Astrocyte (in vitro differentiated cells and primary cell): ENCODE data around the gene HHIP.

Experiments
- EZH2 ChIP-seq: IDR thresholded peaks from 2 replicates; pipeline ENCODE4 v1.6.1; 2012; ENCODE audit warnings: mild to moderate bottlenecking, low read length, inconsistent platforms; ENCODE audit not compliant: insufficient read depth
- TF ChIP-seq, protein P1 (sequence below): IDR thresholded peaks from 2 replicates; pipeline ENCODE4 v1.5.1; 2011; ENCODE audit warnings: low read depth, mild to moderate bottlenecking, inconsistent platforms, low read length, moderate library complexity; ENCODE audit not compliant: insufficient read depth

DNA sequence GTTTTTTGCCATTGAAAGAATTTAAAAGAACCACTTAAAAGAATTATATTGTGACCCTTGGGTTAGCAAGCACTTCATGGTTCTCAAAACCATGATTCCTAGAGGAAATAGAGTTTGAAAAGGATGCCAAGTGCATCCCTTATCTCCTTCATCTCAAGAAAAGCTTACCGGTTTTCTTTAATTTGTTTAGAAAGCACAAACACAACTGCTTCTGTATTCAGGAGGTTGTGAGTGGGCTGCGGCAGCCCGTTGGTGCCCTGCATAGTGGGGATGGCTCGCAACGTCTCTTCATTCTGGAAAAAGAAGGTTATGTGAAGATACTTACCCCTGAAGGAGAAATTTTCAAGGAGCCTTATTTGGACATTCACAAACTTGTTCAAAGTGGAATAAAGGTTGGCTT is 13.5 kb downstream of the HHIP start:
- TF ChIP-seq, protein P1, sequence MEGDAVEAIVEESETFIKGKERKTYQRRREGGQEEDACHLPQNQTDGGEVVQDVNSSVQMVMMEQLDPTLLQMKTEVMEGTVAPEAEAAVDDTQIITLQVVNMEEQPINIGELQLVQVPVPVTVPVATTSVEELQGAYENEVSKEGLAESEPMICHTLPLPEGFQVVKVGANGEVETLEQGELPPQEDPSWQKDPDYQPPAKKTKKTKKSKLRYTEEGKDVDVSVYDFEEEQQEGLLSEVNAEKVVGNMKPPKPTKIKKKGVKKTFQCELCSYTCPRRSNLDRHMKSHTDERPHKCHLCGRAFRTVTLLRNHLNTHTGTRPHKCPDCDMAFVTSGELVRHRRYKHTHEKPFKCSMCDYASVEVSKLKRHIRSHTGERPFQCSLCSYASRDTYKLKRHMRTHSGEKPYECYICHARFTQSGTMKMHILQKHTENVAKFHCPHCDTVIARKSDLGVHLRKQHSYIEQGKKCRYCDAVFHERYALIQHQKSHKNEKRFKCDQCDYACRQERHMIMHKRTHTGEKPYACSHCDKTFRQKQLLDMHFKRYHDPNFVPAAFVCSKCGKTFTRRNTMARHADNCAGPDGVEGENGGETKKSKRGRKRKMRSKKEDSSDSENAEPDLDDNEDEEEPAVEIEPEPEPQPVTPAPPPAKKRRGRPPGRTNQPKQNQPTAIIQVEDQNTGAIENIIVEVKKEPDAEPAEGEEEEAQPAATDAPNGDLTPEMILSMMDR, result no peak
- no peak for TF ChIP-seq EZH2
